ENCODE measurements around the gene ENG.

GRCh38 chr9:127860779-127861178 lies 6.3 kb upstream of the ENG start:
- TF ChIP-seq CTCF (IDR thresholded peaks at IDR 0.05) (no peak), POLR2A (IDR thresholded peaks at IDR 0.05) (no peak)
